ENCODE data around the gene BTF3.

DNA sequence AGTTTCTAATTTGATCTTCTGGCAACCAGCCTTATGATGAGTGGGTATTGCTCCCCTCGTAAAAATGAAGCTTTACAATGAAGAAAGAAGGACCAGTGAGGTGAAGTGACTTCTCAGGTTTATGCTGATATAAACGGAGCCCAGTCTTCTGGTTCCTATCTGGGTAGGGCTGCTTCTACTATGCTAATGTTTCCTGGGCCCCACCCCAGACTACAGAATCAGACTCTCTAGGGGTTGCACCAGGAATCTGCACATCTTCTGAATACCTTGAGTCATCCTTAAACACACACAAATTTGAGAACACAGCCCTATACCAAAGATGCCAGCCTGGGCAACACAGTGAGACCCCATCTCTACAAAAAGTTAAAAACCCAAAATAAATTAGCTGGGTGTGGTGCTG lies 16.2 kb downstream of the BTF3 start:
- TF ChIP-seq YY1 (IDR thresholded peaks at IDR 0.05; ENCODE audit: low read depth, low read length) (no peak), RXRA (IDR thresholded peaks at IDR 0.05; ENCODE audit: insufficient read depth, low read depth, low read length) (no peak), POLR2AphosphoS5 (IDR thresholded peaks at IDR 0.05; ENCODE audit: low read depth, low read length) (no peak)
